Measurements from ENCODE around the gene CDH13.
A peak's percentile ranks its signal among the peaks of the same experiment; 100 is the strongest.

Gene CDH13

DNA sequence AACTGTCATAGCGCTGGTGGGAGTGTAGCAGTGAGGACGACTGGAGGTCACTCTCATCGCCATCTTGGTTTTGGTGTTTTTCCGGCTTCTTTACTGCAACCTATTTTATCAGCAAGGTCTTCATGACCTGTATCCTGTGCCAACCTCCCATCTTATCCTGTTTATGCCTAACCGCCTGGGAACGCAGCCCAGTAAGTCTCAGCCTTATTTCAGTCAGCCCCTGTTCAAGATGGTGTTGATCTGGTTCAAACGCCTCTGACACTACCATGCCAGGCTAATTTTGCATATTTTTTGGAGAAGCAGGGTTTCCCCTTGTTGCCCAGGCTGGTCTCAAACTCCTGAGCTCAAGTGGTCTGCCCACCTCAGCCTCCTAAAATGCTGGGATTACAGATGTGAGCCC, 1001.2 kb downstream of the CDH13 start:
- Histone ChIP-seq H3K4me1 (no peaks in the 10 kb centered on the region), H4K20me1 (no peaks in the 10 kb centered on the region), H3K36me3 (no peaks in the 10 kb centered on the region), H3K27me3 (no peaks in the 10 kb centered on the region), H3K9ac (no peak overlapping the region), H3K4me2 (no peak overlapping the region), H3K4me3 (no peak overlapping the region), H3K9me3 (replicated peaks in 1 of 11) (no peaks in the 10 kb centered on the region), H3K27ac (no peak overlapping the region)
- TF ChIP-seq Cebpa-rat (IDR thresholded peaks at IDR 0.05): no peak

DNA sequence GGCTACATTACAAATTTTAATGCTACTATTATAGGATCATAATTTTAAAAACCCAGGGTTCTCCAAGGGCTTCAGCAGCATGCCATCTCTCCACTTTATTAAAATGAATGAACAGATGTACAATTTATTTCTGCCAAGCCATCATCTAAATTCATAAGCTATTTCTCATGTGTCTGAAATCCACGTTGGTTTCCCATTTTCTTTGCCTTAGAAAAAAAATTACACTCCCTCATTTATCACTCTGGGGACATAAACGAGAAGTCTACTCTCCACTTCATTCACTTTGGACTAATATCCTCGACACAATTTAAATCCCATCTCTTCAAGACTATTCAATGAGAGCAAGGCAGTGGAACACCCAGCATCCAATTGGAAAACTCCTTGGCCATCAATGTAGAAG, 1002.7 kb downstream of the CDH13 start:
- H3K4me3 ChIP-seq: no peak overlapping the region
- H3K4me1 ChIP-seq: no peaks in the 10 kb centered on the region
- no peak overlapping the region for H3K9ac ChIP-seq
- no peaks in the 10 kb centered on the region for H4K20me1 ChIP-seq
- no peak overlapping the region for H3K27ac ChIP-seq
- no peaks in the 10 kb centered on the region for H3K36me3 ChIP-seq
- no peak overlapping the region for H3K4me2 ChIP-seq
- no peak for TF ChIP-seq Cebpa-rat (IDR thresholded peaks at IDR 0.05)
- no peaks in the 10 kb centered on the region for H3K9me3 ChIP-seq (replicated peaks in 1 of 11)
- no peaks in the 10 kb centered on the region for H3K27me3 ChIP-seq

DNA sequence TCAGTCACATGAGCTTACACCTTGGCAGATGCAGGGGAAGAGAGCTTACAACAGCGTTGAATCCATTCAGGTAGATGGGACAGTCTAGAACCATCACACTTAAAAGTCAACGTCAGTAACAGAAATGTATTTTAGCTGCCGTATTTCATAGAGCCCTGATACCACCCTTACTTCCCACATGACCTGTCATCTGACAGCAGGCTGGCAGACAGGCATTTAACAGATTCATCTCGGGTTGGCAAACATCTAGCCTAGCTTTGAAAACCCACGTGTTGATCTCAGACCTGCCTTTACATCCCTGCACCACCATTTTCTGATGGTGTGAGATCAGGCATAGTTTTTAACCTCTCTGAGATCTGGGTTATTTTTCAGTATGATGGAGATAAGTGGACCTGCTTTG, 1003.1 kb downstream of the CDH13 start:
- Histone ChIP-seq H3K27ac (no peak overlapping the region), H3K9me3 (replicated peaks in 1 of 11) (no peaks in the 10 kb centered on the region), H3K36me3 (no peaks in the 10 kb centered on the region), H3K9ac (no peak overlapping the region), H3K4me2 (no peak overlapping the region), H3K4me1 (no peaks in the 10 kb centered on the region), H3K4me3 (no peak overlapping the region), H3K27me3 (no peaks in the 10 kb centered on the region), H4K20me1 (no peaks in the 10 kb centered on the region)
- no peak for TF ChIP-seq Cebpa-rat (IDR thresholded peaks at IDR 0.05)

DNA sequence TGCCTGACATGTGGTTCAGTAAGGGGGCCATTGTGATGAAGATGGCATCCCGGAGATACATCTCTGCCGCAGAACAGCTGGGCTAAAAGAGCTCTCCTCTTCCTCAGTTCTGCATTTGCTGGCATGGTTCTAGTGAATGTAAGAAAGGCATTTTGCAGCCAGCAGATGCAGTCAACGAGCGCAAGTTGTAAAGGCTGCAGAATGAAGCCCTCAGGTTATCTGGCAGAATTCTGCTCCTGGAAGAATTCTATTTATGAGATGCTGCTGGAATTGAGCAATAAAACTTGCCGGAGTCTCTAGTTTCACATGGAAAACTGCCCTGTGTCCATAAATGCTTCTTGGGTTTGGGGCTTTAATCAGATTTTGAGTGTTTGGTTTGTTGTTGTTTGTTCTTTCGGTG, 1004.2 kb downstream of the CDH13 start:
- no peak for TF ChIP-seq Cebpa-rat (IDR thresholded peaks at IDR 0.05)

DNA sequence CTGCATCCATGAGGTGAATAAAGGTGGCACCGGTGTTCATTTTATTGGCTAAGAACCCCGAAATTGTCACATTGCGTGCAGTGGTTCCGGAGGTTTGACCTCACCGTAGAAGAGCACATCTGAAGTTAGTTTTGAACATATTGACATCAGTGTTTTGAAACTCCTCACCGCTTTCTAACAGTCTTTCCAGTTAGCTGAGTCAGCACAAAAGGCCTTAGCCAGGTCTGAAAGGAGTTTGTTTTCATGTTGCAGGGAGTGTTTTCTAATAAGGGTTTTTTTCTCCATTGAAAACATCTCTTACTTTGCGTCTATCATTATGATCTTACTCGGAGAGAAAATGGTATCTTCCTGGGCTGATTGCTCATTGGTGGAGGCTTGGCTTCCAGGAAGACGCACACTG, 1006.5 kb downstream of the CDH13 start:
- Histone ChIP-seq H3K4me3 (no peak overlapping the region), H3K4me1 (no peaks in the 10 kb centered on the region), H3K9ac (no peak overlapping the region), H3K27me3 (no peaks in the 10 kb centered on the region), H3K4me2 (no peak overlapping the region), H4K20me1 (no peaks in the 10 kb centered on the region), H3K27ac (no peak overlapping the region), H3K36me3 (no peaks in the 10 kb centered on the region), H3K9me3 (replicated peaks in 1 of 11) (no peaks in the 10 kb centered on the region)
- no peak for TF ChIP-seq Cebpa-rat (IDR thresholded peaks at IDR 0.05)

More for the DNA sequence above, 1004.2 kb downstream of the CDH13 start:
- H3K27me3 ChIP-seq: no peaks in the 10 kb centered on the region
- H3K4me3 ChIP-seq: no peak overlapping the region
- no peaks in the 10 kb centered on the region for H4K20me1 ChIP-seq
- no peaks in the 10 kb centered on the region for H3K36me3 ChIP-seq
- H3K27ac ChIP-seq: no peak overlapping the region
- H3K9me3 ChIP-seq (replicated peaks in 1 of 11): no peaks in the 10 kb centered on the region
- no peak overlapping the region for H3K4me2 ChIP-seq
- H3K4me1 ChIP-seq: no peaks in the 10 kb centered on the region
- no peak overlapping the region for H3K9ac ChIP-seq

DNA sequence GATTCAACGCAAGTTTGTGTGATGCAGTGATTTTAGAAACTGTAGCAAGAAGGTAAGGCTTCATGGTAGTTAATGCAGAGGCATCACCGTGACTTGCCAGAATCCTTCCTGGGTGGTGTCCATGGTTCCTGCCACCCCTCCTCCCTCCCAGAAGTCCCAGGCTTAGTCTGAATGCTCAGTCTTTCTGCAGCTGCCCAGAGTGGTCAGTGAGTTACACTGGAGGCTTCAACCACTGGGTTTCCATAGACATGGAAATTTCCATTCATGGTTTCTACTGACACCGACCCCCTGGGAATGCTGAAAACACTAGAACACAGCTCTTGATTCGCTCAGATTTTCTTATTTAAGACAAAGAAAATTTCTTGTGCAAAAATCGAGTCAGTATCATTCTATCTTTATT, 1021.6 kb downstream of the CDH13 start:
- Histone ChIP-seq H4K20me1 (no peaks in the 10 kb centered on the region), H3K9me3 (replicated peaks in 1 of 11) (no peaks in the 10 kb centered on the region), H3K4me1 (peaks cover 0 to 5% (median 0%) of the 10 kb centered on the region in 10 experiments; a peak in 2 of 20 replicates), H3K27ac (no peak overlapping the region), H3K9ac (no peak overlapping the region), H3K4me2 (0 out of 22 replicates have a peak overlapping the region, but pooled peaks of 1 of the 11 experiments have one; percentile 6), H3K27me3 (no peaks in the 10 kb centered on the region), H3K36me3 (no peaks in the 10 kb centered on the region), H3K4me3 (no peak overlapping the region)
- TF ChIP-seq Cebpa-rat (IDR thresholded peaks at IDR 0.05): no peak

DNA sequence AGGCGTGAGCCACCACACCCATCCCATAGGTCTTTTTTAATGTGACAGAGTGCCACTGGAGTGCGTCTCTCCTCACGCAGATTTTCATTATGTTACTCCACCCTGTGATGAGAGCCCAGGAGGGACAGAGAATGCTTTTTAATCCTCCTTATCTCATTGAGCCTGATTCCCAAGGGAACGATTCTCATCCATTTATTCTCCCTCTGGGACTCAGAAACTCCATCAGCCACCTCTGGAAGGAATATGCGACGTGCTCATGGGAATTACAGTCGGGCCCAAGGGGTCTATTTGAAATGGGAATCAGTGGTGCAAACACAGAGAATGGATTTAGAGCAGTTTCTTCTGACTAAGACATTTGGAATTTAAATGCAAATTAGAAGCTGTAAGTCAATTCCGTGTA, 1025.1 kb downstream of the CDH13 start:
- H3K4me3 ChIP-seq: no peak overlapping the region
- no peaks in the 10 kb centered on the region for H3K9me3 ChIP-seq (replicated peaks in 1 of 11)
- no peak overlapping the region for H3K9ac ChIP-seq
- no peaks in the 10 kb centered on the region for H3K27me3 ChIP-seq
- H3K27ac ChIP-seq: no peak overlapping the region
- no peak overlapping the region for H3K4me2 ChIP-seq
- H3K36me3 ChIP-seq: no peaks in the 10 kb centered on the region
- no peak for TF ChIP-seq Cebpa-rat (IDR thresholded peaks at IDR 0.05)
- no peaks in the 10 kb centered on the region for H4K20me1 ChIP-seq
- peaks cover 0 to 5% (median 0%) of the 10 kb centered on the region in 10 experiments; a peak in 2 of 20 replicates for H3K4me1 ChIP-seq

DNA sequence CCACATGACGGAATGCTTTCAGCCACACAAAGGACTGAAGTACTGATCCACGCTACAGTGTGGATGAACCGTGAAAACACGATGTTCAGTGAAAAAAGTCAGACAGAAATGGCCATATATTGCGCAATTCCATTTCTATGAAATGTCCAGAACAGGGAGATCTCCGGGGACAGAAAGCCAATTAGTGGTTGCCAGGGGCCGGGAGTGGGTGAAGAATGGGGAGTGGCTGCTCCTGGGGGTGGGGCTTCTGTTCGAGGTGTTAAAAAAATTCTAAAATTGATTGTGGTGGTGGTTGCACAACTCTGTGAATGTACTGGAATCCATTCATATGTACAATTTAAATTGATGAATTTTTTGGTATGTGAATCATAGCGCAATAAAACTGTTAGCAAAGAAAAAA, 1026.2 kb downstream of the CDH13 start:
- no peak overlapping the region for H3K4me3 ChIP-seq
- H3K9ac ChIP-seq: no peak overlapping the region
- no peak overlapping the region for H3K27ac ChIP-seq
- peaks cover 0 to 5% (median 0%) of the 10 kb centered on the region in 10 experiments; a peak in 2 of 20 replicates for H3K4me1 ChIP-seq
- H4K20me1 ChIP-seq: no peaks in the 10 kb centered on the region
- no peaks in the 10 kb centered on the region for H3K9me3 ChIP-seq (replicated peaks in 1 of 11)
- peak; percentile 86 to 99 (median 93); a peak in 21 of 22 replicates for TF ChIP-seq Cebpa-rat (IDR thresholded peaks at IDR 0.05)
- no peaks in the 10 kb centered on the region for H3K27me3 ChIP-seq
- no peaks in the 10 kb centered on the region for H3K36me3 ChIP-seq
- H3K4me2 ChIP-seq: no peak overlapping the region

DNA sequence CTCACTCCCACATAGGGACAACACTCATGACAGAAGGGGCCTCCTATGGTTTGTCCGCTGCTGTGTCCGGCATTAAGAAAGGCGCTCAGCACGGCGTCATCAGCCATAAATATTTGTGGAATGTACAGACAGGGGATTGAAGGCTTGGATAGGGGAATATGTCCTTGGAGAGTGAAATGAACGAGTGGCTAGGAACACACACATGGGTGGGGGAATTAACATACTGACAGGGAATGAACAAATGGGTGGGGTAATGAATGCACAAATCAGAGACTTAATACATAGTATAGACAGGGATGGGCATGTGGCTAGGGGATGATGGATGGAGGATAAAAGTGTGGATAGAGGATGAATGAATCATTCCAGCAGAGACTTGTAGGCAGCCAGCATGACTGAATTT, 1027.0 kb downstream of the CDH13 start:
- no peak overlapping the region for H3K9ac ChIP-seq
- no peak for TF ChIP-seq Cebpa-rat (IDR thresholded peaks at IDR 0.05)
- no peak overlapping the region for H3K27ac ChIP-seq
- no peaks in the 10 kb centered on the region for H3K27me3 ChIP-seq
- H3K9me3 ChIP-seq (replicated peaks in 1 of 11): peaks cover 0 to 1% (median 0%) of the 10 kb centered on the region in 11 experiments; a peak in 1 of 22 replicates
- H3K4me1 ChIP-seq: peaks cover 0 to 3% (median 0%) of the 10 kb centered on the region in 10 experiments; a peak in 2 of 20 replicates
- H3K36me3 ChIP-seq: no peaks in the 10 kb centered on the region
- H4K20me1 ChIP-seq: no peaks in the 10 kb centered on the region
- H3K4me2 ChIP-seq: no peak overlapping the region
- H3K4me3 ChIP-seq: no peak overlapping the region

DNA sequence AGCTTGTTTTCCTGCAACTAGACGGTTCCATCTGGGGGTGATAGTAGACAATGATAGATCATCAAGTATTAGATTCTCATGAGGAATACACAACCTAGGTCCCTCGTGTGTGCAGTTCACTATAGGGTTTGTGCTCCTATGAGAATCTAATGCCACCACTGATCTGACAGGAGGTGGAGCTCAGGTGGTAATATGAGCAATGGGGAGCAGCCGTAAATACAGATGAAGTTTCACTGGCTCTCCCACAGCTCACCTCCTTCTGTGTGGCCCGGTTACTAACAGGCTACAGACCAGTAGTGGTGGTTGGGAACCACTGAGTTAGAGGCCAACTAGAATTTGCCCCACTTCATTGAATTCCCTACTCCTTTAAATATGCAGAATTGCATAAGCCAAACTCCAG, 1033.5 kb downstream of the CDH13 start:
- Histone ChIP-seq H3K9me3 (replicated peaks in 1 of 11) (peaks cover 5 to 22% (median 12%) of the 10 kb centered on the region in 11 experiments; a peak in 17 of 22 replicates), H3K27ac (no peak overlapping the region), H3K4me1 (no peaks in the 10 kb centered on the region), H3K36me3 (no peaks in the 10 kb centered on the region), H3K4me2 (no peak overlapping the region), H3K27me3 (no peaks in the 10 kb centered on the region), H3K9ac (no peak overlapping the region), H3K4me3 (no peak overlapping the region), H4K20me1 (no peaks in the 10 kb centered on the region)
- no peak for TF ChIP-seq Cebpa-rat (IDR thresholded peaks at IDR 0.05)

Data from BLaER1 treated with 17β-estradiol and CSF1 and Interleukin-3, amounts not matched to agents 10 nM and 100 nM (cell line).